GM10847 (cell line): ENCODE measurements around the gene AP2A2.

Experiments used
- POLR2A ChIP-seq: IDR thresholded peaks from 2 replicates; pipeline ENCODE4 v1.6.1; 2011; ENCODE audit not compliant: insufficient read length; ENCODE audit errors: extremely low read depth

The AP2A2 gene

GRCh38 chr11:1029051-1029450 is 103.4 kb downstream of the AP2A2 start:
- TF ChIP-seq POLR2A = no peak

GRCh38 chr11:1029654-1030053 is 104.0 kb downstream of the AP2A2 start:
- TF ChIP-seq POLR2A = no peak

- no peak for TF ChIP-seq POLR2A
Measured at GRCh38 chr11:1030086-1030485, 104.4 kb downstream of the AP2A2 start.

- TF ChIP-seq POLR2A = no peak
Measured at GRCh38 chr11:1030556-1030955, 104.9 kb downstream of the AP2A2 start.

GRCh38 chr11:1031121-1031899 is 105.6 kb downstream of the AP2A2 start:
- TF ChIP-seq POLR2A = no peak

- no peak for TF ChIP-seq POLR2A
Measured at GRCh38 chr11:1032310-1032891, 106.7 kb downstream of the AP2A2 start.

- TF ChIP-seq POLR2A = no peak
Measured at GRCh38 chr11:1033016-1033798, 107.5 kb downstream of the AP2A2 start.

- TF ChIP-seq POLR2A = no peak
Measured at GRCh38 chr11:1034001-1034400, 108.3 kb downstream of the AP2A2 start.

GRCh38 chr11:1034456-1035295 is 109.0 kb downstream of the AP2A2 start:
- no peak for TF ChIP-seq POLR2A

- TF ChIP-seq POLR2A = no peak
Measured at GRCh38 chr11:1035577-1036283, 110.1 kb downstream of the AP2A2 start.

GRCh38 chr11:1036303-1036923 is 110.7 kb downstream of the AP2A2 start, which contains the start of gene MUC6:
MUC6 (minus strand) TSS chr11:1036718; CDS start chr11:1036655, 63 bp downstream.
- TF ChIP-seq POLR2A = no peak

GRCh38 chr11:1036931-1037330 is 111.3 kb downstream of the AP2A2 start:
- no peak for TF ChIP-seq POLR2A

- no peak for TF ChIP-seq POLR2A
Measured at GRCh38 chr11:1037506-1038055, 111.9 kb downstream of the AP2A2 start.

GRCh38 chr11:1038361-1038760 is 112.7 kb downstream of the AP2A2 start:
- no peak for TF ChIP-seq POLR2A
